K562 (cell line): ENCODE data around the gene TENM4. TPM values are rescaled to one million over a fixed set of nuclear protein-coding genes. Genes with fewer than 3 reads are reported as not detected.
A peak's percentile ranks its signal among the peaks of the same experiment; 100 is the strongest.

Experiments
- ATAC-seq: fragments of 200-7000 bp; cut with Tn5 transposase; 3 replicates; pipeline ENCODE4 v1.9.1; 2020; ENCODE audit warnings: moderate library complexity
- BruUV-seq: library from RNA; stranded (reverse); fragments of 400-500 nt; replicated peaks from 2 replicates; lab custom pipeline; 2021; lab: Mats Ljungman, UMichigan
- CTCF ChIA-PET: fragments of 300-600 bp; formaldehyde crosslinking; extraction: SDS; loops from one replicate; lab custom pipeline; 2021; ENCODE audit warnings: low intra/inter-chr PET ratio; lab: Yijun Ruan, JAX
- POLR2A ChIA-PET: fragments of 300-600, 350-650 bp; sonication (Branson Sonifier 250); formaldehyde crosslinking; extraction: SDS; loops from one replicate; lab custom pipeline; 2021; ENCODE audit warnings: antibody characterized with exemption, inconsistent platforms; lab: Yijun Ruan, JAX
- DNase-seq, 4 experiments: peaks; one replicate each; pipeline versions ENCODE4 v3.0.0 to v3.0.0-alpha.2; 2011 to 2018; ENCODE audit warnings: low spot score in 3 of 4, mixed read lengths in 3 of 4; ENCODE audit errors: extremely low read depth in 1 of 4
- FAIRE-seq: peaks from 2 replicates; lab custom pipeline; 2011; peaks lifted over from hg19 to GRCh38; lab: Jason Lieb, UNC
- H2AFZ ChIP-seq: 2 replicates; pipeline ENCODE4 v1.6.0; 2011; ENCODE audit warnings: low read depth, low read length, control low read depth, inconsistent platforms
- H3K27ac ChIP-seq: fragments of 200-600 bp; 3 replicates; pipeline ENCODE4 v1.8.0; 2011; ENCODE audit warnings: low read depth, mild to moderate bottlenecking, control low read depth, inconsistent platforms, low read length, moderate library complexity, mixed read lengths; ENCODE audit errors: extremely low read depth
- H3K27me3 ChIP-seq, 2 experiments: fragments of 300-600 bp in 1 of 2; 2 replicates in 1 of 2; 3 replicates in 1 of 2; pipeline versions ENCODE4 v1.6.0 to v1.8.0; 2011; ENCODE audit warnings: inconsistent platforms in 2 of 2, low read length in 2 of 2, mild to moderate bottlenecking in 1 of 2, mixed read lengths in 1 of 2, moderate library complexity in 1 of 2; ENCODE audit not compliant: control insufficient read depth in 2 of 2, insufficient read depth in 2 of 2
- H3K36me3 ChIP-seq: fragments of 300-600 bp; 3 replicates; pipeline ENCODE4 v1.8.0; 2011; ENCODE audit warnings: mild to moderate bottlenecking, low read length, inconsistent platforms; ENCODE audit not compliant: control insufficient read depth, insufficient read depth
- H3K4me1 ChIP-seq, 2 experiments: fragments of 200-600 bp in 1 of 2; replicated peaks in 1 of 2; 2 replicates in 1 of 2; 3 replicates in 1 of 2; pipeline versions ENCODE4 v1.5.1 to v1.8.0; 2011; ENCODE audit warnings: inconsistent platforms in 2 of 2, low read length in 2 of 2, mild to moderate bottlenecking in 1 of 2, mixed read lengths in 1 of 2, moderate library complexity in 1 of 2; ENCODE audit not compliant: control insufficient read depth in 2 of 2, insufficient read depth in 2 of 2
- H3K4me2 ChIP-seq: 2 replicates; pipeline ENCODE4 v1.6.1; 2011; ENCODE audit warnings: low read length, control low read depth, inconsistent platforms, mixed read lengths; ENCODE audit not compliant: insufficient read depth
- H3K4me3 ChIP-seq: fragments of 200-600 bp; sonication (generic), shearing (Covaris generic); 2 replicates; pipeline ENCODE4 v1.5.1; 2016; ENCODE audit warnings: control low read depth, inconsistent platforms
- H3K79me2 ChIP-seq: fragments of 200-600 bp; 3 replicates; pipeline ENCODE4 v1.8.0; 2011; ENCODE audit warnings: low read length, inconsistent platforms; ENCODE audit not compliant: control insufficient read depth, insufficient read depth
- H3K9ac ChIP-seq, 2 experiments: 2 replicates each; pipeline versions ENCODE4 v1.6.0 to v1.6.1; 2011; ENCODE audit warnings: low read depth in 2 of 2, low read length in 2 of 2, control low read depth in 1 of 2, inconsistent platforms in 1 of 2, mild to moderate bottlenecking in 1 of 2, mixed read lengths in 1 of 2; ENCODE audit not compliant: insufficient read depth in 1 of 2
- H3K9me1 ChIP-seq: one replicate; pipeline ENCODE4 v1.6.0; 2011; ENCODE audit warnings: inconsistent platforms, mild to moderate bottlenecking, low read length, moderate library complexity; ENCODE audit not compliant: control insufficient read depth, insufficient read depth
- H3K9me3 ChIP-seq: replicated peaks from 2 replicates; pipeline ENCODE4 v1.5.1; 2011; ENCODE audit warnings: low read depth, low read length, inconsistent platforms; ENCODE audit not compliant: control insufficient read depth, insufficient read depth
- H4K20me1 ChIP-seq: replicated peaks from 2 replicates; pipeline ENCODE4 v1.6.1; 2011; ENCODE audit warnings: low read length, inconsistent platforms, mixed read lengths; ENCODE audit not compliant: control insufficient read depth, insufficient read depth
- GABPA ChIP-seq: fragments of 200-800 bp; sonication (Bioruptor generic); conservative IDR thresholded peaks from 2 replicates; pipeline ENCODE4 v1.6.1; 2016; ENCODE audit warnings: low read depth, missing genetic modification characterization, missing compliant biosample characterization
- HNRNPUL1 ChIP-seq: fragments of 200-400 bp; formaldehyde crosslinking; IDR thresholded peaks from 2 replicates; pipeline ENCODE4 v1.6.1; 2017; ENCODE audit warnings: low read length
- NCOA6 ChIP-seq: fragments of 450-650 bp; IDR thresholded peaks from 2 replicates; pipeline ENCODE4 v1.6.1; 2017; ENCODE audit warnings: mild to moderate bottlenecking
- POLR3A ChIP-seq: IDR thresholded peaks from 2 replicates; pipeline ENCODE4 v1.6.1; 2011; ENCODE audit warnings: borderline replicate concordance, mild to moderate bottlenecking, moderate library complexity; ENCODE audit not compliant: insufficient read length, insufficient read depth; ENCODE audit errors: extremely low read depth
- SNRNP70 ChIP-seq: fragments of 200-400 bp; formaldehyde crosslinking; optimal IDR thresholded peaks from 2 replicates; pipeline ENCODE3; 2017; ENCODE audit warnings: low read depth, low read length
- U2AF1 ChIP-seq: fragments of 200-400 bp; formaldehyde crosslinking; optimal IDR thresholded peaks from 2 replicates; pipeline ENCODE3; 2017; ENCODE audit warnings: mild to moderate bottlenecking, low read depth, low read length, moderate library complexity
- XRCC3 ChIP-seq: fragments of 450-650 bp; IDR thresholded peaks from 2 replicates; pipeline ENCODE4 v1.6.1; 2017; ENCODE audit warnings: mild to moderate bottlenecking, moderate library complexity
- ZNF324 ChIP-seq: fragments of 250-450 bp; sonication (Bioruptor Pico); IDR thresholded peaks from 2 replicates; pipeline ENCODE4 v1.4.0; 2020; ENCODE audit warnings: mild to moderate bottlenecking
- ZNF561 ChIP-seq: fragments of 450-650 bp; formaldehyde crosslinking; conservative IDR thresholded peaks from 2 replicates; pipeline ENCODE4 v1.4.0; 2020; ENCODE audit warnings: mild to moderate bottlenecking, moderate library complexity
- WGBS: fragments of 100-300 bp; shearing (Covaris generic); methylation state at CpG from one replicate; pipeline ENCODE4 v1.1.6; 2016; ENCODE audit warnings: low coverage, mixed read lengths; ENCODE audit not compliant: insufficient coverage; ENCODE audit errors: missing lambda C conversion rate; 5-methylcytosine and 5-hydroxymethylcytosine counted together
- in situ Hi-C: fragments of 300-500 bp; cut with MboI; formaldehyde crosslinking; loops from 4 replicates; pipeline ENCODE4 v1.15.0; 2018; ENCODE audit warnings: inconsistent platforms, mixed read lengths
- intact Hi-C: fragments of 100-400 bp; cut with micrococcal nuclease; formaldehyde crosslinking; loops from 2 replicates; pipeline ENCODE4 v1.14.2; 2022
- polyA plus RNA-seq, 8 experiments: library from polyadenylated mRNA; depleted of rRNA in 4 of 8; stranded (reverse) in 5 of 8; unstranded in 3 of 8; fragments of >200 nt; fragmentation: Nextera tagmentation in 2 of 8; fragmentation: Illumina TruSeq in 1 of 8; extraction: Ambion mirVana in 2 of 8; extraction: Trizol in 1 of 8; gene quantifications; 2 replicates each; pipeline versions ENCODE4 v1.2.1 to v1.2.3, GENCODE V29; 2011 to 2014; ENCODE audit warnings: inconsistent platforms in 1 of 8, missing spikeins in 1 of 8
- total RNA-seq, 7 experiments: library from RNA; depleted of rRNA in 6 of 7; stranded (reverse); fragments of >200 nt in 6 of 7; fragmentation: Illumina TruSeq in 2 of 7; extraction: Trizol in 2 of 7; gene quantifications; 2 replicates each; pipeline versions ENCODE4 v1.2.1 to v1.2.3, GENCODE V29; 2011 to 2021; ENCODE audit warnings: low replicate concordance in 1 of 7
- TF ChIP-seq, protein P1 (sequence below): fragments of 250-450 bp; sonication (Bioruptor Pico); IDR thresholded peaks from 2 replicates; pipeline ENCODE4 v1.8.0; 2021; ENCODE audit warnings: moderate library complexity, mild to moderate bottlenecking, inconsistent platforms
- TF ChIP-seq, protein P2 (sequence below), 3 experiments: IDR thresholded peaks in 2 of 3; conservative IDR thresholded peaks in 1 of 3; 2 replicates each; pipeline ENCODE4 v1.5.1; 2011 to 2012; ENCODE audit warnings: low read length in 3 of 3, mild to moderate bottlenecking in 3 of 3, control low read depth in 2 of 3, improper control_type of control experiment in 1 of 3, inconsistent platforms in 1 of 3, low read depth in 1 of 3, mixed read lengths in 1 of 3, moderate library complexity in 1 of 3; ENCODE audit not compliant: insufficient read depth in 2 of 3

The TENM4 gene
- total and polyA plus RNA-seq, 9 of the 15 experiments (the other 6 are each of a cell fraction or from before 2014, with no cell fraction given) = 0.16 TPM; not detected in 8

DNA sequence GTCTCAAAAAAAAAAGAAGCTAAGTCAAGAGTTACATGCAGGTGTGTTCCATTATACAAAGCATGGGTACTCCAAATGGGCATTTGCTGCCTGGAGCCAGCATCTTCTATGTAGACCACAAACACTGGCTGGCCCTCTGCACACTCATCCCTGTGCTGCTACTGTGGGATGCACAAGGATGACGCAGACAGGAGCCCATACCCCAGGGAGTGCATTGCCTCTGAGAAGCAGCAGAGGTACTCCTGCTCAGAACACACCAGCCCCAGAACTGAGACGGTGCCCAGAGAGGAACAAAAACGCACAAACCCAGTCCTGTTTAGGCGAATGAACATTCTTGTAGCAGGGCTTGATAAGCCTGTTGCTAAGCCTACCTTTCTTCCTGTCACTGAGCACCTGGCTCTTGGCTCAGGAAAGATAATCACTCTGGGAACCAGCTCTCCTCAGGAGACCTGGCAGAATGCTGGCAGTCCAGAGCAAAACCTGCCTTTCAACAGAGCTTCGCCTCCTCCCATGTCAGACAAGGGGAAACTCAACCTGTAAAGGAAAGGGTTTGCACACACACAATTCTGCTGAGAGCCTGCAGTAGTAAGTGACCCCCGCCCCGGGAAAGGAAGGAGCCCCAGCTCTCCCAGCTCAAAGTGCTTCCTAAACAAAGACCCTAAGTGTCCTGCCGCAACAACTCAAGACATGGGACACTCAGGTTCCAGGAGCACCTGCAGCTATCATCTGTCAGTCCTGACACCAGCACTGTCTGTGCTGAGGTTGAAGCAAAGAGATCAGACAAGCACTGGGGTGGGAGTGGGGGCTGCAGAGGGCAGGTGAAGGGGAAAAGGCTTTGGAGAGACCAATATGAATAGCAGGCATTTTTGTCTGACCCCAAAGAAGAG, 145.7 kb downstream of the TENM4 start:
- Histone ChIP-seq H3K4me1 (no peaks in the 10 kb centered on the region), H3K4me3 (no peak overlapping the region), H2AFZ (no peak overlapping the region), H3K27me3 (peaks cover 2 to 4% of the 10 kb centered on the region in 2 experiments; a peak in 1 of 5 replicates), H3K9me3 (no peaks in the 10 kb centered on the region), H3K9me1 (no peaks in the 10 kb centered on the region), H4K20me1 (no peaks in the 10 kb centered on the region), H3K9ac (no peak overlapping the region), H3K4me2 (no peak overlapping the region), H3K36me3 (no peaks in the 10 kb centered on the region), H3K79me2 (no peaks in the 10 kb centered on the region), H3K27ac (no peak overlapping the region)
- CTCF ChIA-PET = no interaction called here
- no peak for FAIRE-seq
- ATAC-seq = no peak
- no peak for DNase-seq
- no peak for TF ChIP-seq HNRNPUL1
- BruUV-seq = no TSS peak
- intact Hi-C loops = no loop called here
- 3% methylated on average over 6 of the region's 8 CpGs for WGBS
- POLR2A ChIA-PET = no interaction called here
- in situ Hi-C loops = no loop called here

DNA sequence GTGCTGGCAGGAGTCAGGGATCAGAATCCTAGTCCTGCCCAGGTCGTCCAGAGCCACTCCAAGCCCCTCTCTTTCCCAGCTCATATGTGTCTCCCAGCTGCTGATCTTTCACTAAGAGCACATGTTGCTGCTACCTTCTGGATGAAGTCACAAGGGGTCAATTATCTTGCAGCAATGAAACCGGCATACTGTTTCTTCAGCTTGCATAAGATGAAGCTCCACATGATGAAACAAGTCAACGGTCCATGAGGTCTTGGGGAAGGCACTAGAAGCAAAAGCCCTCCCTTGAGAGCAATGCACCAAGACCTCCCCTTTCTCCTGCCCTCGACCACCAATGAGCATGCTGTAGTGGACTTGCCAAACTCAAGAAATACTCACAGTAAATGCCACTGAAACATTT, 148.9 kb downstream of the TENM4 start:
- ChIA-PET POLR2A (no interaction called here), CTCF (no interaction called here)
- H3K79me2 ChIP-seq = no peaks in the 10 kb centered on the region
- no peaks in the 10 kb centered on the region for H3K9me1 ChIP-seq
- no peak overlapping the region for H3K27ac ChIP-seq
- no peak for ATAC-seq
- H3K4me1 ChIP-seq = no peaks in the 10 kb centered on the region
- in situ Hi-C loops = no loop called here
- no peak overlapping the region for H3K4me2 ChIP-seq
- BruUV-seq = no TSS peak
- no peak for DNase-seq
- no peaks in the 10 kb centered on the region; the same call in 1 of the 2 replicates for H4K20me1 ChIP-seq
- FAIRE-seq = no peak
- H3K9ac ChIP-seq = no peak overlapping the region
- no peak overlapping the region for H2AFZ ChIP-seq
- no peaks in the 10 kb centered on the region for H3K27me3 ChIP-seq
- 0% methylated on average over 4 of the region's 4 CpGs for WGBS
- H3K9me3 ChIP-seq = no peaks in the 10 kb centered on the region
- no peaks in the 10 kb centered on the region for H3K36me3 ChIP-seq
- intact Hi-C loops = no loop called here
- no peak overlapping the region for H3K4me3 ChIP-seq
- TF ChIP-seq GABPA (tag) (0 out of 2 replicates have a peak, but pooled peaks have one; percentile 19), XRCC3 (no peak), NCOA6 (no peak), ZNF561 (CRISPR knock-in tag) (no peak), ZNF324 (CRISPR knock-in tag) (no peak), SNRNP70 (no peak), U2AF1 (no peak), POLR3A (no peak)
- TF ChIP-seq, protein P1, sequence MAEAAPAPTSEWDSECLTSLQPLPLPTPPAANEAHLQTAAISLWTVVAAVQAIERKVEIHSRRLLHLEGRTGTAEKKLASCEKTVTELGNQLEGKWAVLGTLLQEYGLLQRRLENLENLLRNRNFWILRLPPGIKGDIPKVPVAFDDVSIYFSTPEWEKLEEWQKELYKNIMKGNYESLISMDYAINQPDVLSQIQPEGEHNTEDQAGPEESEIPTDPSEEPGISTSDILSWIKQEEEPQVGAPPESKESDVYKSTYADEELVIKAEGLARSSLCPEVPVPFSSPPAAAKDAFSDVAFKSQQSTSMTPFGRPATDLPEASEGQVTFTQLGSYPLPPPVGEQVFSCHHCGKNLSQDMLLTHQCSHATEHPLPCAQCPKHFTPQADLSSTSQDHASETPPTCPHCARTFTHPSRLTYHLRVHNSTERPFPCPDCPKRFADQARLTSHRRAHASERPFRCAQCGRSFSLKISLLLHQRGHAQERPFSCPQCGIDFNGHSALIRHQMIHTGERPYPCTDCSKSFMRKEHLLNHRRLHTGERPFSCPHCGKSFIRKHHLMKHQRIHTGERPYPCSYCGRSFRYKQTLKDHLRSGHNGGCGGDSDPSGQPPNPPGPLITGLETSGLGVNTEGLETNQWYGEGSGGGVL (CRISPR knock-in tag) = no peak
- TF ChIP-seq, protein P2, sequence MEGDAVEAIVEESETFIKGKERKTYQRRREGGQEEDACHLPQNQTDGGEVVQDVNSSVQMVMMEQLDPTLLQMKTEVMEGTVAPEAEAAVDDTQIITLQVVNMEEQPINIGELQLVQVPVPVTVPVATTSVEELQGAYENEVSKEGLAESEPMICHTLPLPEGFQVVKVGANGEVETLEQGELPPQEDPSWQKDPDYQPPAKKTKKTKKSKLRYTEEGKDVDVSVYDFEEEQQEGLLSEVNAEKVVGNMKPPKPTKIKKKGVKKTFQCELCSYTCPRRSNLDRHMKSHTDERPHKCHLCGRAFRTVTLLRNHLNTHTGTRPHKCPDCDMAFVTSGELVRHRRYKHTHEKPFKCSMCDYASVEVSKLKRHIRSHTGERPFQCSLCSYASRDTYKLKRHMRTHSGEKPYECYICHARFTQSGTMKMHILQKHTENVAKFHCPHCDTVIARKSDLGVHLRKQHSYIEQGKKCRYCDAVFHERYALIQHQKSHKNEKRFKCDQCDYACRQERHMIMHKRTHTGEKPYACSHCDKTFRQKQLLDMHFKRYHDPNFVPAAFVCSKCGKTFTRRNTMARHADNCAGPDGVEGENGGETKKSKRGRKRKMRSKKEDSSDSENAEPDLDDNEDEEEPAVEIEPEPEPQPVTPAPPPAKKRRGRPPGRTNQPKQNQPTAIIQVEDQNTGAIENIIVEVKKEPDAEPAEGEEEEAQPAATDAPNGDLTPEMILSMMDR (IDR thresholded peaks at IDR 0.05 in 2 of 3, conservative IDR thresholded peaks at IDR 0.05 in 1 of 3; ENCODE audit: insufficient read depth in 2 of 3, low read depth in 1 of 3, low read length in 3 of 3) = no peak
